Mesenchymal stem cell (in vitro differentiated cells and primary cell): Measurements from ENCODE around the gene GIGYF1.
"Not testable (repeated sequence)": the region's sequence is repeated elsewhere in the genome, so short reads cannot be mapped to it uniquely, and the experiment has no call there.

Experiments
- DNase-seq: peaks from one replicate; pipeline ENCODE4 v3.0.0-alpha.2; 2013
- H2AFZ ChIP-seq: one replicate; pipeline ENCODE4 v1.6.1; 2013; ENCODE audit warnings: low read depth, mild to moderate bottlenecking, control low read depth, inconsistent platforms, low read length, moderate library complexity
- H2AK5ac ChIP-seq: 2 replicates; pipeline ENCODE4 v1.6.1; 2013; ENCODE audit warnings: low read length, moderate library complexity, mild to moderate bottlenecking, inconsistent platforms; ENCODE audit not compliant: severe bottlenecking
- H2BK120ac ChIP-seq: one replicate; pipeline ENCODE4 v1.6.1; 2013; ENCODE audit warnings: low read depth, mild to moderate bottlenecking, inconsistent platforms, low read length, moderate library complexity
- H2BK12ac ChIP-seq, 2 experiments: one replicate each; pipeline ENCODE4 v1.6.1; 2013; ENCODE audit warnings: inconsistent platforms in 2 of 2, low read length in 2 of 2, mild to moderate bottlenecking in 2 of 2, moderate library complexity in 2 of 2, control low read depth in 1 of 2
- H2BK15ac ChIP-seq: one replicate; pipeline ENCODE4 v1.6.1; 2013; ENCODE audit warnings: mild to moderate bottlenecking, low read depth, inconsistent platforms; ENCODE audit not compliant: poor library complexity, severe bottlenecking
- H2BK5ac ChIP-seq: 2 replicates; pipeline ENCODE4 v1.6.1; 2013; ENCODE audit warnings: low read depth, mild to moderate bottlenecking, low read length, control low read depth, inconsistent platforms; ENCODE audit not compliant: poor library complexity, severe bottlenecking
- H3K14ac ChIP-seq, 2 experiments: one replicate each; pipeline ENCODE4 v1.6.1; 2013; ENCODE audit warnings: inconsistent platforms in 2 of 2, low read length in 2 of 2, control low read depth in 1 of 2, mild to moderate bottlenecking in 1 of 2, moderate library complexity in 1 of 2
- H3K18ac ChIP-seq, 2 experiments: one replicate each; pipeline ENCODE4 v1.6.1; 2013; ENCODE audit warnings: inconsistent platforms in 2 of 2, low read length in 2 of 2, control low read depth in 1 of 2, low read depth in 1 of 2, mild to moderate bottlenecking in 1 of 2
- H3K23ac ChIP-seq, 2 experiments: one replicate each; pipeline ENCODE4 v1.6.1; 2013; ENCODE audit warnings: inconsistent platforms in 2 of 2, low read length in 2 of 2, mild to moderate bottlenecking in 2 of 2, moderate library complexity in 2 of 2, control low read depth in 1 of 2
- H3K27ac ChIP-seq: 2 replicates; pipeline ENCODE4 v1.5.1; 2013; ENCODE audit warnings: mild to moderate bottlenecking, moderate library complexity, low read length, control low read depth, inconsistent platforms; ENCODE audit not compliant: poor library complexity, severe bottlenecking
- H3K27me3 ChIP-seq, 2 experiments: 2 replicates each; pipeline versions ENCODE4 v1.6.1 to v1.7.0; 2013; ENCODE audit warnings: low read length in 2 of 2, mild to moderate bottlenecking in 2 of 2, moderate library complexity in 2 of 2, control low read depth in 1 of 2, inconsistent platforms in 1 of 2; ENCODE audit not compliant: control insufficient read depth in 1 of 2, insufficient read depth in 1 of 2
- H3K36me3 ChIP-seq, 2 experiments: 2 replicates each; pipeline versions ENCODE4 v1.6.1 to v1.7.0; 2013; ENCODE audit warnings: low read length in 2 of 2, control low read depth in 1 of 2, inconsistent platforms in 1 of 2, low read depth in 1 of 2, mild to moderate bottlenecking in 1 of 2; ENCODE audit not compliant: insufficient read depth in 2 of 2, control insufficient read depth in 1 of 2
- H3K4ac ChIP-seq, 2 experiments: one replicate each; pipeline ENCODE4 v1.6.1; 2013; ENCODE audit warnings: inconsistent platforms in 2 of 2, low read length in 2 of 2, mild to moderate bottlenecking in 2 of 2, moderate library complexity in 2 of 2, control low read depth in 1 of 2, low read depth in 1 of 2
- H3K4me1 ChIP-seq: 2 replicates; pipeline ENCODE4 v1.6.1; 2013; ENCODE audit warnings: low read depth, low read length, control low read depth; ENCODE audit not compliant: control insufficient read depth, insufficient read depth
- H3K4me2 ChIP-seq: 2 replicates; pipeline ENCODE4 v1.6.1; 2013; ENCODE audit warnings: low read length, mild to moderate bottlenecking, inconsistent platforms; ENCODE audit not compliant: poor library complexity, severe bottlenecking
- H3K4me3 ChIP-seq, 2 experiments: 2 replicates each; pipeline versions ENCODE4 v1.5.1 to v1.7.0; 2013; ENCODE audit warnings: low read length in 2 of 2, mild to moderate bottlenecking in 2 of 2, control low read depth in 1 of 2, low read depth in 1 of 2; ENCODE audit not compliant: insufficient read depth in 1 of 2
- H3K79me1 ChIP-seq: replicated peaks from 2 replicates; pipeline ENCODE4 v1.6.1; 2013; ENCODE audit warnings: mild to moderate bottlenecking, control low read depth, low read length, inconsistent platforms; ENCODE audit not compliant: poor library complexity, severe bottlenecking
- H3K9ac ChIP-seq: 2 replicates; pipeline ENCODE4 v1.7.0; 2013; ENCODE audit warnings: mild to moderate bottlenecking, low read length, moderate library complexity
- H3K9me3 ChIP-seq: 2 replicates; pipeline ENCODE4 v1.7.0; 2013; ENCODE audit warnings: mild to moderate bottlenecking, low read length; ENCODE audit not compliant: control insufficient read depth
- H4K8ac ChIP-seq: one replicate; pipeline ENCODE4 v1.6.1; 2013; ENCODE audit warnings: inconsistent platforms, mild to moderate bottlenecking, low read length, moderate library complexity
- H4K91ac ChIP-seq: one replicate; pipeline ENCODE4 v1.6.1; 2013; ENCODE audit warnings: mild to moderate bottlenecking, low read length, inconsistent platforms
- WGBS: methylation state at CpG from one replicate; pipeline ENCODE4 v1.1.7; 2013; ENCODE audit warnings: mixed read lengths; 5-methylcytosine and 5-hydroxymethylcytosine counted together

The GIGYF1 gene

DNA sequence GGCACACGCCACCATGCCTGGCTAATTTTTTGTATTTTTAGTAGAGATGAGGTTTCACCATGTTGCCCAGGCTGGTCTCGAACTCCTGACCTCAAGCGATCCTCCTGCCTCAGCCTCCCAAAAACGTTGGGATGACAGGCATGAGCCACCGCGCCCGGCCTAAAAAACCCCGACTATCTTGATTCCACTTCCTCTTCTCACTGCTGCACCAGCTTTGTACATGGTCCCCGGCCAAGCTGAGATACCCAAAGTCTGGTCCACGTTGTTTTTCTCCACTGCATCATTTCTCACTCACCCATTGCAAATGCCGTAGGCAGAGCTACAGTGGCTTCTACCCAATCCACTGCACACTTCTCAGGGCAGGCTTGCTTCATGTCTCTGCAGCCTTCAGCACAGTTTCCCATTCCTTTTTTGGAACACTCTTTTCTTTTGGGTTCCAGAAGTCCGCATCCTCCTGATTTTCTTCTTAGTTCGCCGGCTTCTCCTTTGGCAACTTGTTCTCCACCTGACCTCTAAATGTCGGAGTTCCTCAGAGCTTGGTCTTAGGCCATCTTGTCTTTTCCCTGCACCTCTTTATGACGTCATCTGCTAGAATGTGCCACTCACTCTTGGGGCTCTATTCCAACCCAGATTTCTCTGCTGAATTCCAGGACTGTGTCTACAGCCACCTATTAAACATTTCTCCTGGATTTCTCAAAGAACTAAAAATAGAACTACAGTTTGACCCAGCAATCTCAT, 26.6 kb downstream of the GIGYF1 start:
- no peaks in the 10 kb centered on the region for H3K4me1 ChIP-seq
- H3K14ac ChIP-seq, result no peak overlapping the region
- no peak overlapping the region for H2AK5ac ChIP-seq
- H4K91ac ChIP-seq, result no peak overlapping the region
- H2BK120ac ChIP-seq, result no peak overlapping the region
- no peak overlapping the region for H3K9ac ChIP-seq
- 85% methylated on average over 15 of the region's 16 CpGs for WGBS
- H3K4me3 ChIP-seq, result no peak overlapping the region
- H3K27ac ChIP-seq, result no peak overlapping the region
- H3K79me1 ChIP-seq, result no peaks in the 10 kb centered on the region
- no peak overlapping the region for H3K4ac ChIP-seq
- H3K36me3 ChIP-seq, result no peaks in the 10 kb centered on the region
- peaks cover 0 to 4% of the 10 kb centered on the region in 2 experiments for H3K27me3 ChIP-seq
- no peak overlapping the region for H2BK15ac ChIP-seq
- DNase-seq, result no peak
- H3K18ac ChIP-seq, result no peak overlapping the region
- no peak overlapping the region for H2AFZ ChIP-seq
- no peak overlapping the region for H3K4me2 ChIP-seq
- H2BK12ac ChIP-seq, result no peak overlapping the region
- H2BK5ac ChIP-seq, result no peak overlapping the region
- H4K8ac ChIP-seq, result no peak overlapping the region
- no peaks in the 10 kb centered on the region for H3K9me3 ChIP-seq
- H3K23ac ChIP-seq, result no peak overlapping the region

- Histone ChIP-seq H4K8ac (no peak overlapping the region), H2AFZ (no peak overlapping the region), H3K23ac (no peak overlapping the region), H2BK12ac (no peak overlapping the region), H2BK15ac (no peak overlapping the region), H3K4me1 (no peaks in the 10 kb centered on the region), H3K27me3 (peaks cover 0 to 6% of the 10 kb centered on the region in 2 experiments), H3K79me1 (no peaks in the 10 kb centered on the region), H2BK120ac (no peak overlapping the region), H3K4me2 (no peak overlapping the region), H3K36me3 (no peaks in the 10 kb centered on the region), H2AK5ac (no peak overlapping the region), H3K9me3 (no peaks in the 10 kb centered on the region), H3K4me3 (no peak overlapping the region), H3K18ac (no peak overlapping the region), H3K27ac (no peak overlapping the region), H2BK5ac (no peak overlapping the region), H3K9ac (no peak overlapping the region), H3K14ac (no peak overlapping the region), H4K91ac (no peak overlapping the region), H3K4ac (no peak overlapping the region)
- WGBS, result 89% methylated on average over 3 of the region's 5 CpGs
- DNase-seq, result no peak
Observed at GRCh38 chr7:100665168-100665726, 28.8 kb downstream of the GIGYF1 start.

GRCh38 chr7:100662194-100662776, 31.8 kb downstream of the GIGYF1 start:
- H3K4me3 ChIP-seq, DNase-seq, H3K18ac ChIP-seq, H2BK15ac ChIP-seq, H3K23ac ChIP-seq, H2BK120ac ChIP-seq, H3K36me3 ChIP-seq, H4K91ac ChIP-seq, H2AFZ ChIP-seq, H4K8ac ChIP-seq, H2BK12ac ChIP-seq, H3K79me1 ChIP-seq, H3K4me1 ChIP-seq, H3K9me3 ChIP-seq, H2AK5ac ChIP-seq, H2BK5ac ChIP-seq, H3K4me2 ChIP-seq, H3K4ac ChIP-seq, H3K27ac ChIP-seq, H3K14ac ChIP-seq, H3K9ac ChIP-seq: not testable (repeated sequence)
- peaks cover 21 to 27% of the 10 kb centered on the region in 2 experiments for H3K27me3 ChIP-seq
- 83% methylated on average over 12 of the region's 12 CpGs for WGBS

- no peak within 1 kb of the TSS for H4K91ac ChIP-seq
- no peak within 1 kb of the TSS for H3K27ac ChIP-seq
- no peak within 1 kb of the TSS for H2BK120ac ChIP-seq
- peaks cover 4% of the 10 kb centered on the region for H3K4me1 ChIP-seq
- no peak within 1 kb of the TSS for H2AK5ac ChIP-seq
- no peak within 1 kb of the TSS for H2BK12ac ChIP-seq
- no peaks in the 10 kb centered on the region for H3K36me3 ChIP-seq
- H3K23ac ChIP-seq, result no peak within 1 kb of the TSS
- no peak within 1 kb of the TSS for H3K4me2 ChIP-seq
- no peaks in the 10 kb centered on the region for H3K79me1 ChIP-seq
- H2BK5ac ChIP-seq, result no peak within 1 kb of the TSS
- H3K9me3 ChIP-seq, result no peaks in the 10 kb centered on the region
- H2AFZ ChIP-seq, result no peak within 1 kb of the TSS
- no peak within 1 kb of the TSS for H4K8ac ChIP-seq
- WGBS, result 9% methylated on average over 61 of the region's 63 CpGs
- no peak within 1 kb of the TSS for H3K14ac ChIP-seq
- peaks cover 50 to 54% of the 10 kb centered on the region in 2 experiments for H3K27me3 ChIP-seq
- H3K4ac ChIP-seq, result no peak within 1 kb of the TSS
- H2BK15ac ChIP-seq, result no peak within 1 kb of the TSS
- H3K9ac ChIP-seq, result no peak within 1 kb of the TSS
- H3K4me3 ChIP-seq, result no peak within 1 kb of the TSS
- peak; percentile 45 for DNase-seq
- H3K18ac ChIP-seq, result no peak within 1 kb of the TSS
Observed at GRCh38 chr7:100655908-100656674, 38.0 kb downstream of the GIGYF1 start, which contains the start of gene ACTL6B. TSS of gene ACTL6B (minus strand) at chr7:100656448. CDS start at chr7:100656354, 94 bp downstream.
